Stimulated activated CD4-positive, alpha-beta T cell treated with anti-CD3 and anti-CD28 coated beads, Interleukin-12 subunit alpha, Interleukin-12 subunit beta, amount 100 ng/mL, for 4 hours (primary cell): ENCODE measurements around the gene ADNP.

Experiments
- DNase-seq: peaks from one replicate; pipeline ENCODE4 v3.0.0-alpha.2; 2020

Gene ADNP

DNA sequence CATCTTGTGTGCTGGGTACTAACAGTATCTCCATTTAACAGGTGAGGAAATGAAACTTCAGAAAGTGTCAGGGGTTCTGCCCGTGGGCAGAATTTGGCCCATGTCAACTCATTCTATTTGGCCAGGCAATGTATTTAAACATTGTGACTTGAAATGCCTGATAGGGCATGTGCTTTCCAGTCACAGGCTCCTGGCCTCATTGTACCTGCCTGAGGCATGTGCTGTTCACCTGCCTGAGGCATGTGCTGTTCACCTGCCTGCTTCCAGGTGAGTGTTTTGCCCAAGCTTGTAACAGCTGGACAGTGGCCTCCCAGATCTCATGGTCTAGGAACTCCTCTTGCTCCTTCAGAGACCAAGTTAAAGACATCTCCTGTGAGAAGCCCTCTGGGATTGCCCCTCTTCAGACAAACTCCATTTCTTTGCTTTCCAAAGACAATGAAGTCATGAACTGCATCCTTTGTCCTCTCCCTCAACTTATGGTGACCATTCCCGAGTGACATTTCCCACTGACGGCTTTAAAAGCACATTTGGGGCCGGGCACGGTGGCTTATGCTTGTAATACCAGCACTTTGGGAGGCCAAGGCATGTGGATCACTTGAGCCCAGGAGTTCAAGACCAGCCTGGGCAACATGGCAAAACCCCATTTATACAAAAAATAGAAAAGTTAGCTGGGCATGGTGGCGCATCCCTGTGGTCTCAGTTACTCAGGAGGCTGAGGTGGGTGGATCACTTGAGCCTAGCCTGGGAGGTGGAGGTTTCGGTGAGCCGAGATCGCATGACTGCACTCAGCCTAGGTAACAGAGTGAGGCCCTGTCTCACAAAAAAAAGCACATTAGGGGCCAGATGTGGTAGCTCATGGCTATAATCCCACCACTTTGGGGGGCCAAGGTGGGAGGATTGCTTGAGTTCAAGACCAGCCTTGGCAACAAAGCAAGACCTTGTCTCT is 87.6 kb downstream of the ADNP start:
- DNase-seq = no peak

DNA sequence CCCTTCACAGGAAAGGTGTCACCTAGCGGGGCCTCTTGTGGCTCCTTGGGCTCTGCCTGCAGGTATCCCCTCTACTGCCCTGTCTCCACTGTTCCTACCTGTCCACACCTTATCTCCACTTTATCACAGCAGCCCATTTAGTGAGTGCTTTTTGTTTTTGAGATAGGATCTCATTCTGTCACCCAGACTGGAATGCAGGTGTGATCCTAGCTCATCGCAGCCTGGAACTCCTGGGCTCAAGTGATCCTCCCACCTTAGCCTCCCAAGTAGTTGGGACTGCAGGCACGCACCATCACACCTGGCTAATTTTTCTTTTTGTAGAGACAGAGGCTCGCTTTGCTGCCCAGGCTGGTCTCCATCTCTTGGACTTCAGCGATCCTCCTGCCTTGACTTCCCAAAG is 88.4 kb downstream of the ADNP start:
- no peak for DNase-seq
